SHP77 treated with DMSO at 0.1 percent for 48 hours (cell line): ENCODE measurements around the gene SSBP2.

Source experiments
- DNase-seq: peaks from one replicate; lab custom pipeline; 2025; lab: John Stamatoyannopoulos, UW

The SSBP2 gene

GRCh38 chr5:81590498-81591384 lies 160.2 kb downstream of the SSBP2 start:
- DNase-seq = no peak

DNA sequence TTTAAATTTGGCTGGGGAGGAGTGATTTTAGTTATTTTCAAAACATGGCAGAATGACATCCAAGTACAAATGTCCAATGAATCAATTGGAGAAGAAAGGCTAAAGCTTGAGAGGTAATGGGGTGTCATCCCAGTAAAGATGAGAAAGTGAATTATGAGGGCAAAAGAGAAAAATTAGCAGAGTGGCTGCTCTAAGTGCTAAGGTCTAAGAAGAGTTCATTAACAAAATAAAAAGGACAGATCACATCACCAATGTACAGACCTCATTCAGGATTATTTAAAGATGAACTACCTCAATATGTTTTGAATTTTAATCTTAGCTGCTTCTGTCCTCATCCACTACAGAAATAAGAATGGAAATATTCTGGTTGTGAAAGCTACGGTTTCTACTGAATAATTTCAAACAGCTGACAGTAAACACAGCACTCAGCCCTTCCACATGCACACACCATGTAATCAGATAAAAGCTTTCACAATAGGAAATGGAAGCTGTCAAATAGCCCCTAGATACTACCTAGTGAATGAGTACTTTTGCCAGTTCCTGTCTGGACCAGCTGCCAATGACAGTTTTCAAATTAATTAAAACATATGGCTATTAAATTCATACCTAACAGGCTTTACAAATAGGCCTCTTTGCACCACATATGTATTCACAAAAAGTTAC lies 171.5 kb downstream of the SSBP2 start:
- DNase-seq = peak; percentile 16

GRCh38 chr5:81577091-81577490 lies 173.8 kb downstream of the SSBP2 start:
- no peak for DNase-seq

DNA sequence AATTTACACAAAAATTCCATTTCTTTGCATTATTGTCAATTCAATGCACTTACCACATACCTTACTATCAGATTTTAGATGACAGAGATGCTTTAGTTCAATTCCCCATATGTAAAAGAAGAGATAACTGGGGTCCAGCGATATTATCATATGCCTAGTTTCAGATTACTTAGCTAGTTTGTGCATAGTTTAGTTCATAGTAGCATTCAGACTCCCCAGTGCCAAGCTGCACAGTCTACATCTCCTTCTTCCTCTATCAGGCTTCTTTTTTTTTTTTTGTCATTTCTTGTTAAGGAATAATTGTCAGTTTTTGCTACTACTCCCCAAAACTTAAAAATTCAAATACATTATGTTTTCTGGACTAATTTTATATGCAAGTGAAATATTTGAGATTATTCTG lies 175.0 kb downstream of the SSBP2 start:
- no peak for DNase-seq

- no peak for DNase-seq
Measured at GRCh38 chr5:81572201-81572600, 178.7 kb downstream of the SSBP2 start.

GRCh38 chr5:81558188-81558587 lies 192.7 kb downstream of the SSBP2 start:
- DNase-seq = no peak

GRCh38 chr5:81556809-81557208 lies 194.1 kb downstream of the SSBP2 start:
- DNase-seq = no peak

DNA sequence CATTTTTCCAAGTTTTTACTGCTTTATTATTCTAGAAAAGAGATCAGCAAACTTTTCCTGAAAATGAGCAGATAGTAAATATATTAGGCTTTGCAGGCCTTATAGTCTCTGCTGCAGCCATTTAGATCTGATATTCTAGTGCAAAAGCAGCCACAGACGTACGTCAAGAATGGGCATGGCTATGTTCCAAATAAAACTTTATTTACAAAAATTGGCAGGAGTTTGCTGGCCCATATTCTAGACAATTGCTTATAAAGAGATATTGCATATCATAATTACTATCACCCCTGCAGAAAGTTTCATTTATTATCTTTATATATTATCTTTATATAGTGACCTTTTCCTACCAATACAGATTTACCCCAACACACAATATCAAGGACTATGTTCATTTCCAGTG lies 195.0 kb downstream of the SSBP2 start:
- no peak for DNase-seq

DNA sequence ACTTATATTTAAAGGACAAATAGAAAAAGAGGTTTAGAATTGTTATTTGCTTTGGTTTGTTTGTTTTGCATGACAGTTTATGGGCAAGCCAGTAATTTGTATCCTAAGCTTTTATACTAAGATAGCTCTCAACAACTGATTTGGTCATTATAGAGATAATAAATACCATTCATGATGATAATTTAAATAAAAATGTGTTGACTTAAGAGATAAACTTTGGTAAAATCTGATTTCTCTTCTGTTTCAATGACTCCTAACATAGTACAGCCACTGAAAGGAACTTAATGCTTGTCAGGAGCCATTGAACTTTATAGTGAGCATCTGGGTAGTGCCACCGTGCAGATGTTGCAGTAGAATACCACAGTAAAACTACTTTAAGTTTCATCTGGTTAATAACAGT lies 196.2 kb downstream of the SSBP2 start:
- DNase-seq = no peak

- no peak for DNase-seq
Measured at GRCh38 chr5:81553567-81554212, 197.2 kb downstream of the SSBP2 start.

- DNase-seq = no peak
Measured at GRCh38 chr5:81552852-81553566, 197.9 kb downstream of the SSBP2 start.

DNA sequence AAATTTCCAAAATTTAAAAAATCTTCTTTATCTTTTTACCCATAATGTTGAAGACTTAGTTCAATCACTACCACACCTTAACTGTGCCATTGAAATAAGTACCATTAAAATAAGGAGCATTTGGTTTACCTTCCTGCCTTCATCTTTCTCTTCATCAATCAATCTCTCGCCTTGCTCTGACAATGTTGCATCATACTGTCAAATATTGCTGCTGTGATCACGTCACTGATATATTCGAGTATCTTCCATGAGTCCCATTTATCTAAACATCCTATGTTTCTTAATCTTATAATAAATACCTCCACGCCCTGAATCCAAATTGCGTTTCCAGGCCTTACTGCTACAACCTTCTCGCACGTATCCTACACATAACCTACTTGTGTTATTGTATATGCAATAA lies 201.8 kb downstream of the SSBP2 start:
- DNase-seq = no peak

GRCh38 chr5:81547001-81547400 lies 203.9 kb downstream of the SSBP2 start:
- no peak for DNase-seq

- DNase-seq = no peak
Measured at GRCh38 chr5:81545911-81546310, 205.0 kb downstream of the SSBP2 start.

DNA sequence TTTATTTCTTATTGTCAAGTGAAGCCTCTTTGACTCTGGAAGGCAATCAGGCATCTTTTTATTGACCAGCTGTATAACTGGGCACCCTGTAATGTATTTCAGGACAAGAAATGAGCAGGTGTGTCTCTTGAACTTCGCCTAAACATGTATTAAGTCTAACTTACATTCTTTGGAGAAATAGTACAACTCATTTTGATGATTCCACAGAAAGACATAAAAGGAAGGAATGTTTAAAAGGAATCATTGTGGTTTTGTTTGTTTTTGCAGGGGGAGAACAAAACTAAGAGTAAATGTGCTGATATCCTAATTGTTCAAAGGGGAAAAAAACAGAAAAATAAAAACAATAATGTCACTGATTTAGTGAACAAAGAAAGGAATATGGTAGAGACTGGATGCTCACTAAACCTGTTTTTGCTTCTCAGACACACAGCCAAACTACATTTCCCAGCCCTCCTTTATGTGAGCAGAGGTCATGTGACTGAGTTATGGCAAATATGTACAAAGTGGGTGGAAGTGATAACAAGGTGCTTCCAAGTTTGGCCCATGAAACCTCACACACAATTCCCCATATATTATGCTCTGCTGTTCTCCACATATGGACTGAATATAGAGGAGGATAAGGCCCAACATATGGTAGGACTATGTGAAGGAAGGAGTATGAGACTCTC lies 206.4 kb downstream of the SSBP2 start:
- DNase-seq = no peak

GRCh38 chr5:81542242-81542641 lies 208.7 kb downstream of the SSBP2 start:
- DNase-seq = no peak

DNA sequence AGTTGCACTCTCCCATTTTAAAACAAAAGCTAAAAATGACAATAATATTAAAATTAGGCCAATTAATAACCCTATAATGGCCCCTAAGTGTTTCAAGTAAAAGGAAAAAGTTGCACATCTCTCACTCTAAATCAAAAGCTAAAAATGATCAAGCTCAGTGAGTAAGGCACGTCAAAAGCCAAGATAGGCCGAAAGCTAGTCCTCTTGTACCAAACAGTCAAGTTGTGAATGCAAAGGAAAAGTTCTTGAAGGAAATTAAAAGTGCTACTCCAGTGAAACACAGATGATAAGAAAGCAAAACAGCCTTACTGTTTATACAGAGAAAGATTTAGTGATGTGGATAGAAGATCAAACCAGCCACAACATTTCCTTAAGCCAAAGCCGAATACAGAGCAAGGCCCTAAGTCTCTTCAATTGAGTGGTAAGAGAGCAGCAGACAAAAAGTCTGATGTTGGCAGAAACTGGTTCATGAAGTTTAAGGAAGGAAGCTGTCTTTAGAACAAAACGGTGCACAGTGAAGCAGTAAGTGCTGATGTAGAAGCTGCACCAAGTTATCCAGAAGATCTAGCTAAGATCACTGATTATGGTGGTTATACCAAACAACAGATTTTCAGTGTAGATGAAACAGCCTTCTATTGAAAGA lies 212.9 kb downstream of the SSBP2 start:
- DNase-seq = no peak

DNA sequence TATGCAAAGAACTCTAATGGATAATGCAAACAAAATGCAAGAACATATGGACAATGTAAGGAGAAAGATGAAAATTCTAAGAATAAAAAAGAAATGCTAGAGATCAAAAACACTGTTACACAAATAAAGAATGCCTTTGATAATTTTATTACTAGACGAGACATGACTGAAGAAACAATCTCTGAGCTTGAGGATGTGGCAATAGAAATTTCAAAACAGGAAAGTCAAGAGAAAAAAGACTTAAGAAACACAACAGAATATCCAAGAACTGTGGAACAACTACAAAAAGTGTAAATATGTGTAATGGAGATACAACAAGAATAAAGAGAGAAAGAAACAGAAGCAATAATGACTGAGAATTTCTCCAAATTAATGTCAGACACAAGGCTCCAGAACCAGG lies 216.5 kb downstream of the SSBP2 start:
- no peak for DNase-seq

GRCh38 chr5:81533629-81534405 lies 217.1 kb downstream of the SSBP2 start:
- DNase-seq = no peak

GRCh38 chr5:81530919-81531318 lies 220.0 kb downstream of the SSBP2 start:
- no peak for DNase-seq

- no peak for DNase-seq
Measured at GRCh38 chr5:81525690-81526089, 225.2 kb downstream of the SSBP2 start.
